Thyroid gland (tissue), 4 donors: Measurements from ENCODE around the gene HAND1.

Experiments used
- POLR2A ChIP-seq, 2 donors: fragments of 450-650 bp; IDR thresholded peaks; one replicate each; pipeline ENCODE4 v1.6.1; 2017; ENCODE audit warnings: antibody characterized with exemption in 2 of 2, mild to moderate bottlenecking in 2 of 2, moderate library complexity in 1 of 2
- TF ChIP-seq, protein P1 (sequence below), 6 experiments: fragments of 200-600 bp in 3 of 6; fragments of 450-650 bp in 3 of 6; sonication (generic) in 3 of 6; IDR thresholded peaks; one replicate each; pipeline ENCODE4 v1.5.1; 2016 to 2019; ENCODE audit warnings: antibody characterized with exemption in 6 of 6, mild to moderate bottlenecking in 2 of 6, inconsistent platforms in 1 of 6, moderate library complexity in 1 of 6

DNA sequence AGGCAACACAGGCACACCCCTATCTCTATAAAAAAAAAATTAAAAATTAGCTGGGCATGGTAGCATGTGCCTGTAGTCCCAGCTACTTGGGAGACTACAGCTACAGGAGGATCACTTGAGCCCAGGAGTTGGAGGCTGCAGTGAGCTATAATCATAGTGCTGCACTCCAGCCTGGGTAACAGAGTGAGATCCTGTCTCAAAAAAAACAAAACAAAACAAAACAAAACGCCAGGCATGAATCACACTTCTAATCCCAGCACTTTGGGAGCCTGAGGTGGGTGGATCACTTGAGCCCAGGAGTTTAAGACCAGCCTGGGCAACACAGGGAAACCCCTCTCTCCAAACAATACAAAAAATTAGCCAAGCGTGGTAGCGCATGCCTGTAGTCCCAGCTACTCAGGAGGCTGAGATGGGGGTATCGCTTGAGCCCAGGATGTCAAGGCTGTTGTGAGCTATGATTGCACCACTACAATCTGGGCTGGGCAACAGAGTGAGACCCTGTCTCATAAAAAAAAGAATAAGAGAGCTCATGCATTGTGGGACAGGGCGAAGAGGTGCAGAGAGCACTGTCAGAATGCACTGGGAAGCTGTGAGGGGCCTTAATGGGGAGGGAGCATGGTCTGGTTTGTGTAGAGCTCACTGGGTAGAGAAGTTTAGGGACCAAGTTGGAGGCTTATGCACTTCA, 40.6 kb downstream of the HAND1 start:
- TF ChIP-seq, protein P1, sequence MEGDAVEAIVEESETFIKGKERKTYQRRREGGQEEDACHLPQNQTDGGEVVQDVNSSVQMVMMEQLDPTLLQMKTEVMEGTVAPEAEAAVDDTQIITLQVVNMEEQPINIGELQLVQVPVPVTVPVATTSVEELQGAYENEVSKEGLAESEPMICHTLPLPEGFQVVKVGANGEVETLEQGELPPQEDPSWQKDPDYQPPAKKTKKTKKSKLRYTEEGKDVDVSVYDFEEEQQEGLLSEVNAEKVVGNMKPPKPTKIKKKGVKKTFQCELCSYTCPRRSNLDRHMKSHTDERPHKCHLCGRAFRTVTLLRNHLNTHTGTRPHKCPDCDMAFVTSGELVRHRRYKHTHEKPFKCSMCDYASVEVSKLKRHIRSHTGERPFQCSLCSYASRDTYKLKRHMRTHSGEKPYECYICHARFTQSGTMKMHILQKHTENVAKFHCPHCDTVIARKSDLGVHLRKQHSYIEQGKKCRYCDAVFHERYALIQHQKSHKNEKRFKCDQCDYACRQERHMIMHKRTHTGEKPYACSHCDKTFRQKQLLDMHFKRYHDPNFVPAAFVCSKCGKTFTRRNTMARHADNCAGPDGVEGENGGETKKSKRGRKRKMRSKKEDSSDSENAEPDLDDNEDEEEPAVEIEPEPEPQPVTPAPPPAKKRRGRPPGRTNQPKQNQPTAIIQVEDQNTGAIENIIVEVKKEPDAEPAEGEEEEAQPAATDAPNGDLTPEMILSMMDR (IDR thresholded peaks at IDR 0.05): no peak
- no peak for TF ChIP-seq POLR2A (IDR thresholded peaks at IDR 0.05)
